ENCODE results near the gene ZNF500.

The ZNF500 gene

DNA sequence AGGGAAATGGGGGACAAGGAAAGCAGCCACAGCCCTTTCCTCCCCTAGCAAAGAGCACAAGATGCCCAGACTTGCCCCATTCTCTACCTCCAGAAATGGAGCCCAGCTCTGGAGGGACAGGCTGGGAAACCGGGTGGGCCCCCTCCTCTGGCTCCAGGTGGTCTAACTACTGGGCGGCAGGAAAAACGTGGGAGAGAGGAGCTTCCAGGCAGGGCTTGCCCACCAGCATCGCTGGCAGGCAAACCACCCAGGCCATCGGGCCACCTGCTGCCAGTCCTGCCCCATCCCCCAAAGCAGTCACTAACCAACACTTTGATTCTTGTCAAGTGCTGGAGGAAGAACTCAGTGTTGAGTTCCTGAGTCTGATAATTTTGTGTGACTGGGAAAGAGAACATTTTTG is 48.5 kb downstream of the ZNF500 start:
- POLR2A ChIA-PET: no interaction called here
- H3K36me3 ChIP-seq (ENCODE audit: control insufficient read depth in 2 of 2, insufficient read depth in 1 of 2, low read length in 2 of 2): peaks cover 9 to 35% of the 10 kb centered on the region in 2 experiments; a peak in 2 of 3 replicates
- H3K4me1 ChIP-seq (ENCODE audit: control insufficient read depth, insufficient read depth, low read length): no peaks in the 10 kb centered on the region
- no peak overlapping the region for H3K27ac ChIP-seq (ENCODE audit: extremely low read depth, low read depth, low read length)
- H3K4me3 ChIP-seq (ENCODE audit: low read depth, low read length): no peak overlapping the region
- CTCF ChIA-PET: no interaction called here
- H3K9me3 ChIP-seq (ENCODE audit: control insufficient read depth, insufficient read depth, low read depth, low read length): no peaks in the 10 kb centered on the region
- TF ChIP-seq ZNF202 (tag by site-specific recombination; IDR thresholded peaks at IDR 0.05; ENCODE audit: borderline replicate concordance) (no peak), ZNF112 (tag by site-specific recombination; IDR thresholded peaks at IDR 0.05) (no peak), ZNF133 (tag by site-specific recombination; IDR thresholded peaks at IDR 0.05) (no peak), ZBTB44 (tag by site-specific recombination; IDR thresholded peaks at IDR 0.05) (no peak)
- TF ChIP-seq, protein P1, sequence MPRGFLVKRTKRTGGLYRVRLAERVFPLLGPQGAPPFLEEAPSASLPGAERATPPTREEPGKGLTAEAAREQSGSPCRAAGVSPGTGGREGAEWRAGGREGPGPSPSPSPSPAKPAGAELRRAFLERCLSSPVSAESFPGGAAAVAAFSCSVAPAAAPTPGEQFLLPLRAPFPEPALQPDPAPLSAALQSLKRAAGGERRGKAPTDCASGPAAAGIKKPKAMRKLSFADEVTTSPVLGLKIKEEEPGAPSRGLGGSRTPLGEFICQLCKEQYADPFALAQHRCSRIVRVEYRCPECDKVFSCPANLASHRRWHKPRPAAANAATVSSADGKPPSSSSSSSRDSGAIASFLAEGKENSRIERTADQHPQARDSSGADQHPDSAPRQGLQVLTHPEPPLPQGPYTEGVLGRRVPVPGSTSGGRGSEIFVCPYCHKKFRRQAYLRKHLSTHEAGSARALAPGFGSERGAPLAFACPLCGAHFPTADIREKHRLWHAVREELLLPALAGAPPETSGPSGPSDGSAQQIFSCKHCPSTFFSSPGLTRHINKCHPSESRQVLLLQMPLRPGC (tag by site-specific recombination; IDR thresholded peaks at IDR 0.05): no peak

DNA sequence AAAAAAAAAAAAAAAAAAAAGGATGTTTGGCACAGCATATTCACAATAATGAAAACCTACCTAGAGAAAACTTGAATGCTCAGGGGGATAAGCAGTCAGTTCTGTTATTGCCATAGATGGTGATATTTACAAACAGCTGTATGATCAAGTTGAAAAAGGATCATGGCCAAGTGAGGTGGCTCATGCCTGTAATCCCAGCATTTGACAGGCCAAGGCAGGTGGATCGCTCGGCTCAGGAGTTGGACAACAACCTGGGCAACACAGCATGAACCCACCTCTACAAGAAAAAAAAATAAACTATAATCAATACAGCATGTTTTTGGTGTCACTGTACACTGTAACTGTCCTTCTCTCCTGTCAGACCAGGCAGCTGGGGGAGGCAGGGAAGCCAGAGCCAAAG is 52.0 kb downstream of the ZNF500 start:
- peaks cover 10 to 47% of the 10 kb centered on the region in 2 experiments; a peak in 2 of 3 replicates for H3K36me3 ChIP-seq (ENCODE audit: control insufficient read depth in 2 of 2, insufficient read depth in 1 of 2, low read length in 2 of 2)
- TF ChIP-seq ZNF792 (tag by site-specific recombination; IDR thresholded peaks at IDR 0.05): no peak
- no peak for TF ChIP-seq ZNF157 (tag by site-specific recombination; IDR thresholded peaks at IDR 0.05)
- TF ChIP-seq ZNF621 (tag by site-specific recombination; IDR thresholded peaks at IDR 0.05): no peak
- no peak for TF ChIP-seq ZNF19 (tag by site-specific recombination; IDR thresholded peaks at IDR 0.05; ENCODE audit: low read depth)
- no peak for TF ChIP-seq ZNF239 (tag by site-specific recombination; IDR thresholded peaks at IDR 0.05)
- TF ChIP-seq ZNF174 (tag by site-specific recombination; IDR thresholded peaks at IDR 0.05): no peak
- no peak for TF ChIP-seq ZNF274 (IDR thresholded peaks at IDR 0.05; ENCODE audit: low read length)
- no peak for TF ChIP-seq ZNF274 (tag by site-specific recombination; IDR thresholded peaks at IDR 0.05; ENCODE audit: borderline replicate concordance)
- no peak for TF ChIP-seq GFI1B (tag by site-specific recombination; IDR thresholded peaks at IDR 0.05)
- TF ChIP-seq ZNF16 (tag by site-specific recombination; IDR thresholded peaks at IDR 0.05; ENCODE audit: low read depth): no peak
- no peak for TF ChIP-seq ZNF169 (tag by site-specific recombination; IDR thresholded peaks at IDR 0.05)
- no peak for TF ChIP-seq ZSCAN23 (tag by site-specific recombination; IDR thresholded peaks at IDR 0.05)
- TF ChIP-seq ZNF416 (tag by site-specific recombination; IDR thresholded peaks at IDR 0.05): no peak
- no peak for TF ChIP-seq GLI4 (tag by site-specific recombination; IDR thresholded peaks at IDR 0.05)
- no peak for TF ChIP-seq ZNF677 (tag by site-specific recombination; IDR thresholded peaks at IDR 0.05)
- no peak for TF ChIP-seq ZNF155 (tag by site-specific recombination; IDR thresholded peaks at IDR 0.05)
- TF ChIP-seq, protein P2, sequence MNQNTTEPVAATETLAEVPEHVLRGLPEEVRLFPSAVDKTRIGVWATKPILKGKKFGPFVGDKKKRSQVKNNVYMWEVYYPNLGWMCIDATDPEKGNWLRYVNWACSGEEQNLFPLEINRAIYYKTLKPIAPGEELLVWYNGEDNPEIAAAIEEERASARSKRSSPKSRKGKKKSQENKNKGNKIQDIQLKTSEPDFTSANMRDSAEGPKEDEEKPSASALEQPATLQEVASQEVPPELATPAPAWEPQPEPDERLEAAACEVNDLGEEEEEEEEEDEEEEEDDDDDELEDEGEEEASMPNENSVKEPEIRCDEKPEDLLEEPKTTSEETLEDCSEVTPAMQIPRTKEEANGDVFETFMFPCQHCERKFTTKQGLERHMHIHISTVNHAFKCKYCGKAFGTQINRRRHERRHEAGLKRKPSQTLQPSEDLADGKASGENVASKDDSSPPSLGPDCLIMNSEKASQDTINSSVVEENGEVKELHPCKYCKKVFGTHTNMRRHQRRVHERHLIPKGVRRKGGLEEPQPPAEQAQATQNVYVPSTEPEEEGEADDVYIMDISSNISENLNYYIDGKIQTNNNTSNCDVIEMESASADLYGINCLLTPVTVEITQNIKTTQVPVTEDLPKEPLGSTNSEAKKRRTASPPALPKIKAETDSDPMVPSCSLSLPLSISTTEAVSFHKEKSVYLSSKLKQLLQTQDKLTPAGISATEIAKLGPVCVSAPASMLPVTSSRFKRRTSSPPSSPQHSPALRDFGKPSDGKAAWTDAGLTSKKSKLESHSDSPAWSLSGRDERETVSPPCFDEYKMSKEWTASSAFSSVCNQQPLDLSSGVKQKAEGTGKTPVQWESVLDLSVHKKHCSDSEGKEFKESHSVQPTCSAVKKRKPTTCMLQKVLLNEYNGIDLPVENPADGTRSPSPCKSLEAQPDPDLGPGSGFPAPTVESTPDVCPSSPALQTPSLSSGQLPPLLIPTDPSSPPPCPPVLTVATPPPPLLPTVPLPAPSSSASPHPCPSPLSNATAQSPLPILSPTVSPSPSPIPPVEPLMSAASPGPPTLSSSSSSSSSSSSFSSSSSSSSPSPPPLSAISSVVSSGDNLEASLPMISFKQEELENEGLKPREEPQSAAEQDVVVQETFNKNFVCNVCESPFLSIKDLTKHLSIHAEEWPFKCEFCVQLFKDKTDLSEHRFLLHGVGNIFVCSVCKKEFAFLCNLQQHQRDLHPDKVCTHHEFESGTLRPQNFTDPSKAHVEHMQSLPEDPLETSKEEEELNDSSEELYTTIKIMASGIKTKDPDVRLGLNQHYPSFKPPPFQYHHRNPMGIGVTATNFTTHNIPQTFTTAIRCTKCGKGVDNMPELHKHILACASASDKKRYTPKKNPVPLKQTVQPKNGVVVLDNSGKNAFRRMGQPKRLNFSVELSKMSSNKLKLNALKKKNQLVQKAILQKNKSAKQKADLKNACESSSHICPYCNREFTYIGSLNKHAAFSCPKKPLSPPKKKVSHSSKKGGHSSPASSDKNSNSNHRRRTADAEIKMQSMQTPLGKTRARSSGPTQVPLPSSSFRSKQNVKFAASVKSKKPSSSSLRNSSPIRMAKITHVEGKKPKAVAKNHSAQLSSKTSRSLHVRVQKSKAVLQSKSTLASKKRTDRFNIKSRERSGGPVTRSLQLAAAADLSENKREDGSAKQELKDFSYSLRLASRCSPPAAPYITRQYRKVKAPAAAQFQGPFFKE (tag by site-specific recombination; IDR thresholded peaks at IDR 0.05; ENCODE audit: borderline replicate concordance): no peak
- no peak overlapping the region for H3K4me3 ChIP-seq (ENCODE audit: low read depth, low read length)
- ChIA-PET POLR2A (no interaction called here), CTCF (interaction anchor here (0.6 to 2.2 kb wide), 3 partner anchors 65 to 775 kb away, joined by 5 to 8 read pairs (median 6); no protein-coding TSS in a partner anchor)
- no peak overlapping the region for H3K27ac ChIP-seq (ENCODE audit: extremely low read depth, low read depth, low read length)
- H3K9me3 ChIP-seq (ENCODE audit: control insufficient read depth, insufficient read depth, low read depth, low read length): no peaks in the 10 kb centered on the region
- H3K4me1 ChIP-seq (ENCODE audit: control insufficient read depth, insufficient read depth, low read length): no peaks in the 10 kb centered on the region

Data from HEK293 (cell line).